Stimulated activated CD4-positive, alpha-beta T cell treated with anti-CD3 and anti-CD28 coated beads, Interleukin-2, amount 100 ng/mL, for 4 hours (primary cell): ENCODE measurements around the gene COMMD8.

ENCODE experiments used
- DNase-seq: peaks from one replicate; pipeline ENCODE4 v3.0.0-alpha.2; 2020; ENCODE audit warnings: low read depth

The COMMD8 gene

DNA sequence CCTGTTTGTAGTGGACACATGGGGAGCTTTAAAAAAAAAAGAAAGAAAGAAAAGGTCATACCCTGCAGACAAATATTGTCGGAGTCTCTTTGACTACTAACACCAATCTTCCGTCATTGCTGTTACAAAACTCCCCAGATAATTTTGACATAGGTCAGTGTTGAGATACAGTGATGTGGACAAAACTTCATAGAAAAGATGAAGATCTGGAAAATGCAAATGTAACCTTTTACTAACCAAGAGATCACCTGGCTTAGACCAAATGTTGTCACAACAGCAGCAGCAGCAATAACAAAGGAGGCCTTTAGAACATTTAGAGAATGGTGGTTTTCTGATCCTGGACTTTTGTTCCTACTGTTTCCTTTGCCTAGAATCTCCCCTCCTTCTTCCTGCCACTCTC lies 8.1 kb upstream of the COMMD8 start:
- DNase-seq, result no peak

DNA sequence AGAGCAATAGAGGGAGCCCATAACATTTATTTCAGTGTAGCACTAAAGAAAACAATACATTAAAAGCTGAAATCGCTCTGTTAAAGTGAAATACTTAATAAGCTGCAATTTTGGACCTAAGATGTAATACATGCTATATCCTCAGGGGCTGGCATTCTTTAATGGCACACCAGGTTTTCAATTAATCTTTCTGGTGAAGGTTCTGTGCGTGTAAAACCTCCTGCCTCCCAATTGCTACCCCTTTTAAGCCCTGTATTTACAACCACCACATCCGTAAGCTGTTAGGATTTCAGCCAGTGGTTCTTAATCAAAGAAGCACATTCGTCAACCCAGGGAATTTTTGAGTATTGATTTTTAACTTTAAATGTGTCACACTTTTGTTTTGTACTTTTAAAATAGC lies 7.6 kb upstream of the COMMD8 start:
- DNase-seq, result no peak

DNA sequence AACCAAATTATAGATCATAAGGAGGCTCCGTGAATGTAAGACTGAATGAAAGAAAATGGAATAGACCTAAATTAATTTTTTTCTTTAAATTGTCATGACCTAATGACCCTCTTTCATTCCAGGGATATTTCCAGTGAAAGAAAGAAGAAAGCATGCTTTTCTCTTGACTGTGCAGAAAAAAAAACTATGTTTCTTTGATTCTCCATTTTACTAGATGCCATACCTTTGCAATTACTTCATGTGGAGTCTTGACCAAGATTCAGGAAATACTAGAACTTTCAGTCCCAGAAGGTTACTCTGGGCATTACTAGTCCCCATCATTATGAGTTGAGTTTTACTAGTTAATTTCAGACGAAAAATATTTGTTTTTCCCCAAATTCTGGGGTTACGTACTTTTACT lies 6.4 kb upstream of the COMMD8 start:
- no peak for DNase-seq

DNA sequence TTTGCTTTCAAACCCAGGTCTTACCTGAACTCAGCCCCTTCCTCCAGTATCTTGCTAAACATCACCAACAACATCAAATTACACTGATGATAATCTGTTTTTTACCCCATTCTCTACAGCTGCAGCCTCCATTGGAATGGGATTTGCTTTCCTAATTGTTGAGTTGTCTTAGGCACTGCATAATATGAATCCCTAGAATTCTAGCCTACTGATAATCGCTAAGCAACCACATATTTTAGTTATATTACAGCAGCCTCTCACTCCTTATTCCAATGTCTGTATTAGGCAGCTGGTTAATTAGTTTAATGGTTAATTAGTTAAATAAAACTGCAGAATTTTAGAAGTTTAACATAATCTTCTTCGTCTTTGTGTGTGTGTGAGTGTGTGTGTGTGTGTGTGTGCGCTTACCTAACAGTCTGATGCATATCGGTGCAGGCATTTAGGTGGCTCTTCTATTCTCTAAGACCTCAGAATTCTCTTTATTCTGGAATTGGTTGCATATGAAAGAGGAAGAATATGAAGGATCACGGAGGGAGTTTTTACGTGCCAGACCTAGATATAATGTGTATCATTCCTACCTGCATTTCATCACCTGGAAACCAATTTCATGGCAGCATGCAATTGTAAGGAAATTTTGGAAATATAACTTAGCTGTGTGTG lies 5.3 kb upstream of the COMMD8 start:
- no peak for DNase-seq

DNA sequence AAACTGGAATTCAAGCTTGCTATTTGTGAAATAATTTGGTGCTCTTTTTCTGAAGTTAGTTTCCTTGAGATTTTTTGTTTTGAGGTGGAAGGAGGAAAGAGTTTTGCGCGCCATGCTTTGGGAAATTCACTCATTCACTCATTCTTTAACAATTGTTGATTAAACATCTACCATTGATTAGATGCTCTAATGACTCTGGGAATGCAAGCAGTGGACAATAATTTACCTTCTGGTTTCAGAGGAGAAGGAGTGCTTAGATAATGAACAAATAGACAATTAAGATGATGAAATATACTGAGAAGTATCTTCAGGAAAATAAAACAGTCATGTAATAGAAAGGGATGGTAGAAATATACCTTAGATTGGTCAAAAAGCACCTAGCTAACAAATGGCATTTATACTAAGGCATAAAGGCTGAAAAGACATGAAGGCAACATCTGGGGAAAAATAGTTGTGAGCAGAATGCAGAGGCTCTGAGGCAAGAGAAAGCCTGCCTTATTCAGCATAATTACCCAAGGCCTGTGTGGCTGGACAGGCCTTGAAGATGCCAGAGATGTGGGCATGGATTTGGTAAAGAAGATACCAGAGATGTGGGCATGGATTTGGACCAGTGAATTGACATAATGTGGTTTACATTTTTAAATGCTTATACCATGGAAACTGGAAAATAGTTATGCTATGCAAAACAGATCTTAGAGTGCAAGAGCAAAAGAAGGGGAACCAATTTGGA lies 2.7 kb upstream of the COMMD8 start:
- no peak for DNase-seq

DNA sequence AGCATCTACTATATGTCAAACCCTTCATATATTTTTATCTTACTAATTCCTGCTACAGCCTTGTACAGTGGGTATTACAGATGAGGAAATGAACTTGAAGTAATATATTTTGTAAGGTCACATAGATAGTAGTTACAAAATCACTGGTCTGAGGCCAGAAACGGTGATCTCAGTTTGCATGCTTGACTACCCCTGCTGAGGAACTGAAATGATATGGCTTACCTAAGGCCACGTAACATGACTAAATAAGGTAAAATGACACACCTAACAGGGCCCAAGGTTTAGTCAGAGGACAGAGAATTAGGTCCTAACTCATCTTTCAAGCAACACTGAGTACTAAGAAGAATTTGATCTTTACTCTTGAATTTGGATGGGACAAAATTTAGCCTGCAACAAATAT lies 1.5 kb upstream of the COMMD8 start:
- no peak for DNase-seq

DNA sequence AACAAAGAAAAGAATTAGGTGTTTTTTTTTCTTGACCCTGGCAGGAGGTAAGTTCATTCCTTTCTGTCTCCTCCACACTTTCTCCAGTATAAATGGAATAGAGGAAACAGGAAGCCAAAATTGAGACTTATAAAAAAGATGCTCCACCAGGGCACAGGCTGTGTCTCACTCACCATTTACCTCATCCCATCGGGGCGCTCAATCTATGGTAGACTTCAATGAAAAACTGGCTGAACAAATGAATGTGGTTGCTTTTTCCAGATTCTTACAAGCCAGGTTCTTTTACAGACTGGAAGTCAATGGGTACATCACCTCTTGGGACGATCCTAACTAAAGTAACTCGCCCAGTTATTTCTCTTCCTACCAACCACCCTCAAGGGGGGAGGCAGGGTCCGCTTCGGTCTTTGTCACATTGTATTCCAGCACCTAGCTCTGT lies 685 bp downstream of the COMMD8 start:
- no peak for DNase-seq

DNA sequence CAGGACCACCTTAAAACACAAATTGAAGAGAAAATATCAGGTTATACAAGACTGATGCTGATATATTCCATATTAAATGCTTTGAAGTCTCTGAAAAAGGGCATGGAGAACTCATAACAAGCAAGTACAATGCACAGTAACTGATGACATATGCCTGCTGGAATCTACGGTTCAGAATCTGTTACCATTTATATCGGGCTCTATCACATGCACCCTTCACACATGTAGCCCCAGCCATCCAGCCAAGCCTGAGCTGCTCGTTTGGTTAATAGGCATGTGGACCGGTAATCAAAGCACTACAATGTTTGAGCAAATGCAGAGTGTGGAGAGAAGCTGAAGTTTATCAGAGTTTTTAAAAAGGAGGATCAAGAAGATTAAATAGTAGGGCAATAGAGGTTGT lies 11.8 kb downstream of the COMMD8 start:
- no peak for DNase-seq

DNA sequence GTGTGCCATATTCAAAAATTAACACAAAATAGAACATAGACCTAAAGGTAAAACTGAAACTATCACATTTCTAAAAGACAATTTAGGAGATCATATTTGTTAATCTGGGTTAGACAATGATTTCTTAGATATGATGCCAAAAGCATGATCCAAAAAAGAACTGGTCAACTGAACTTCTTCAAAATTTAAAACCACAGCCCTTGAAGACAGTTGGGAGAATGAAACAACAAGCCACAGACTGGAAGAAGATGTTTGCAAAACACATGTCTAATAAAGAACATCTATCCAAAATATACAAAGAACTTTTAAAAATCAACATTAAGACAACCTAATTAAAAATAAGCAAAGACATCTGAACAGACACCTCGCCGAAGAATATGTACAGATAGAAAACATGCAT lies 19.5 kb downstream of the COMMD8 start:
- DNase-seq, result no peak

DNA sequence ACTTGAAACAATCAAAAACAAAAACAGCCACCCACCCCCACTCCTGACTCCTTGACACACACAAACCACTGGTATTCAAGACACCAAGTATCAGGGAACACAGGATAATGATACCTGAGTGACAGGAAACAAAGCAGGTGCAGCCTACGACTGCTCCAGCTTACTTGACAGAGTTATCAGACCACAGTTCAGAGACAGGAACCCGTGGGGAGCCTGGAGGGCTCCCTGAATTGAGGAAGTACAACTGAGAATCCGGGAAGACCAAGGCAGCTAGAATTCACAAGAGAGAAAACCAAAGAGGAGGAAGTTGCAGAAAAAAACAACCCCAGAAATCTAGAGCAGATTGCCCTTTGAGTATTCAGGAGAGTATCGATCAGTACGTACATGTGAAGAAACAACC lies 20.5 kb downstream of the COMMD8 start:
- no peak for DNase-seq

DNA sequence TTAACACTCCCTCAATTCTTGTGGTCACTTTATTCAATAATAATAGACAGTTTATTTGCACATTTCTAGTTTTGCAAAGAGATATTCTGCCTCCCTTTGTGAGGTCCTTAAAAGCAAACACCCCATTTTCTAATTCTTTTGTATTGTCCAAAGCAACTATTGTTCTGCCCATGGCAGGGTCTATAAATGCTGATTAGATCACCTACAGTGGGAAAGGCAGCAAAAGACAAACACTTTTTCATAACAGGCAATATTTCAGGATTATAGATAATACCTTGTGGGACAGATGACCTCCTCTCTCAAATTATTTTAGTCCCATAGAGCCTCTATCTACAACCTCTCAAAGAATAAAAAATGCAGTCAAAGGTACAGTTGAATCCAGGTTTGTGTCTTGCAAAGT lies 28.6 kb downstream of the COMMD8 start:
- no peak for DNase-seq

DNA sequence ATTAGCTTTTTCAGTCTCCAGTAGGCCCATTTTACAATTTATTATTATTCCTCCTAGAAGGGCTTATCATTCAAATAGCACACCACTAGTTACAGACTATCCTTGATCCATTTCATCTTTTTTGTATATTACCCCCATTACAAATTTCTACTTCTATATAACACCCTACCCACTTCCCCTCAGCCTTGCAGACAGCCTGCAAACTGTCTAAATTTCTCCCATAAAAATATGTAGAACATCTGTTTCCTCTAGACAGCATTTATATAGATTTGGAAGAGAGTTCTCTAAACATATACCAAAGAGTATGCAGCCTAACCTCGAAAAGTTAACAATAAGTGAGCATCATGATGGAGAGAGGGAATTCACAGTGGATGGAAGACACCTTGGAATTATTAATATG lies 30.8 kb downstream of the COMMD8 start:
- no peak for DNase-seq

DNA sequence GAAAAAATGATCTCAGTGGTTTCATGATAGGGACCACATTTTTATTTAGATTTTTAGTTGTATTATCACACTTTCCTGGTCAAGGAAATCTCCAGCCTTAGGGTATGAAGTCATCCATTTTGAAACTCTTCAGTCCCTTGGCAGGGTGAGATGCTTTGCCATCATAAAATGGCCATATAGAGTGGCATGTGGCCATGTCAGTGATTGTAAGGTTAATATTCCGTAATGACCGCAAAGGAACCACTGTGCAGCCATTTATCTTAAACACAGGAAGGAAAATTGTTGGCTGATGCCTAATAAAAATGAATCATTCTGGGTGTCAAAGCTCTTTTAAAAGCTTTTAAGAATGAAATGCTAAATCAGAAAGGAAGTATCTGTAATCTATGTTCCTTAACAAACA lies 35.6 kb downstream of the COMMD8 start:
- no peak for DNase-seq

DNA sequence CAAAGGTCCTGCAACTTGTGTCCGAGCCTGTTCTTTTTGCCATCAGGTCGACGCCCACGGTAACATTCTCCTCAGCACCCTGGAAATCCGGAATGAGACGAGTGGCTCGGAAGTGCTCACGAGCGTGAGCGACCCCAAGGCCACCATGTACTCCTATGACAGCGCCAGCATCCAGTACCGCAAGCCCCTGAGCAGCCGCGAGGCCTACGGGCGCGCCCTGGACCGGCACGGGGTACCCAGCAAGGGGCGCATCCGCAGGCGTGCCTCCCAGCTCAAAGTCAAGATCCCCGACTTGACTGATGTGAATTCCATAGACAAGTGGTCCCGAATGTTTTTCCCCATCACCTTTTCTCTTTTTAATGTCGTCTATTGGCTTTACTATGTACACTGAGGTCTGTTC lies 37.9 kb downstream of the COMMD8 start:
- DNase-seq, result no peak

DNA sequence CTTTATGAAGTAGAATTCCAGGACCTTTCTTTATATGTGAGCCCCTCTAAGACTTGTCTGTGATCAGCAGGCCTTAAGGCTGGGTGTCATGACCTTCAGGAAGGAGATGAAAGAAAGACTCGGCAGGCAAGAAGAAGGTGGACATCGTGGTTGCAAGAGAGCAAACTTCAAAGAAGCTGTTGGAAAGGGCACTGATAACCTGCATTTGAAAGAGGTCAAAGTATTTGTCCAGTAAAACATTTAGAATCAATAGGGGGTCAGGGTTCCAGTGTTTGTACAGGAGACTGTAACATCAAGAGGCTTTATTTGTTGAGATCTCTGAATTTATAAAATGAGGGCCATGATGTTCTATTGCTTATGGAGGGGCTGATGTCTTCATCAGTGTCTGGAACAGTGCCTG lies 44.2 kb downstream of the COMMD8 start:
- DNase-seq, result no peak

DNA sequence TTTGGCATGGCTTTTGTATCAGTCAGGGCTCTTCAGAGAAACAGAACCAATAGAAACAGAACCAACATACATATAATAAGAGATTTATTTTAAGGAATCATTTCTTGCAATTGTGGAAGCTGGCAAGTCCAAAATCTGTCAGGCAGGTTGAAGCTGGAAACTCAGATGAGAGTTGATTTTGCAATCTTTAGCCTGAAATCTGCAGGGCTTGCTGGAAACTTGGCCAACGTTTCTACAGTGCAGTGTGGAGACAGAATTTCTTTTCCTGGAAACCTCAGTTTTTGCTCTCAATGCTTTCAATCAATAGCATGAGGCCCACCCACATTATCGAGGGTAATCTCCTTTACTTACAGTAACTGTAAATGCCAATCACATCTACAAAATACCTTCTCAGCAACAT lies 45.4 kb downstream of the COMMD8 start:
- no peak for DNase-seq

DNA sequence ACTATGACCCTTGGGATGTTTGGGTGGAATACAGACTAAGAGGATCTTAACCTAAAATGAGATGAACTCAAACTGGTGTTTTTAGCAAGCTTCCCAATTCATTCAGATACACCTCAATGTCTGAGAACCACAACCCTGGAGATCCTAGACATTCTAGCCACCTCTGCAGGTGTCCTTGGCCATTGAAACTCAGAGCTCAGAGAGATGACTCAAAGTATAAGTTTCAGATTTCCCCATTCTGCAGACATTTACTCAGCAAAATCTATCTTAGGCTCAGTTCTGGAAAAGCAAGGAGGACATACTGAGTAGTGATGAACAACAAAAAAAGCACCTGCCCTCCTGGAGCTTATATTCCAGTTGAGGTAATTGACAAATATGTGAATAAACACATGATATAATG lies 47.8 kb downstream of the COMMD8 start:
- DNase-seq, result no peak

DNA sequence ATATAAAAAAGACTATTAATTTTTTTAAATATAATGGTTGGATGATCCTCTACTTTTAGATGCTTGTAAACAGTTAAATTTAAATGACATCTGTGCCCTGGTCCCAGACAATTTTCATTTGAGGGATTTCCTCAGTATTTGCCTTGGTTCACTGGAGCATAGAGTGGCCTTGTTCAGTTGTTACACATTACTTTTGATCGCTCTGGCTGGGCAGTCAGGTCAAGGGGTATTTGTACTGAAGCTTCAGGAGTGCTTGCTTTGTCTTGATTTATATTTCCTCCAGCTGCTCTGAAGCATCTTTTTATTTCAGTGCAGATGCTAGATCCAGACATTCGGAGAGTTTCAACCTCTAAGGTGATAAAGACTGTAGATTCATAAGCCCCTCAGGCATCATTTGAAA lies 50.0 kb downstream of the COMMD8 start:
- DNase-seq, result no peak

DNA sequence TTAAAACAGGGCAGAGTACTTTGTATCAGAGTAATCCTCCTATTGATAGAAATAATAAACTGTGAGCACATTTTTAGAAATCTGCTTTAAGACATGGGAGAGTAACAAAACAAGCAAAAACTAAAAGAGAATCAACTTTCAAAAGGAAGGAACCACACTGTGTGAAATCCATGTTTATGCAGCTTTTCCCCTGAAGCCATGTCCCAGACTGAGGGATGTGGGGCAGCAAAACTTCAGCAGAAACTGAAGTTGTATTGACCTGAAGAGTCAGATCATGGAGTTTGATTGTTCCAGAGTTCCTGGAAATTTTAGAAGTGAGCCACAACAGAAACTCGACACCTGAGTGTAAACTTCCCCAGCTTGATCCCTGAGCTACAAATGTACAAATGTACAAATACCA lies 53.2 kb downstream of the COMMD8 start:
- no peak for DNase-seq

DNA sequence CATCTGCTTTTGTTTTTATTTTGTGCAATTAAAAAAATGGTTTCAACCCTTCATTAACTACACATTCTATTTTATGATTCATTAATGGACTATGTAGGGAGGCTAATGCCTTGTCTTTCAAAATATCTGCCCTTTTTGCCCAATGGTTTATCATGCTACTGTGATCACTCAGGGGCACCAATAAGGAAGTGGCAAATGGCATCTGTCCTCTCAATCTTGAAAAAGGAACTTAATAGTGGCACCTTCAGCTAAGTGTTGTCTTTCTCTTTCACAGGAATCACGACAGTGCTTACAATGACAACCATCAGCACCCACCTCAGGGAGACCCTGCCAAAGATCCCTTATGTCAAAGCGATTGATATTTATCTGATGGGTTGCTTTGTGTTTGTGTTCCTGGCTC lies 57.1 kb downstream of the COMMD8 start:
- DNase-seq, result no peak
